ENCODE measurements around the gene DUSP8.
"Not testable (repeated sequence)": the region's sequence is repeated elsewhere in the genome, so short reads cannot be mapped to it uniquely, and the experiment has no call there.

The DUSP8 gene

DNA sequence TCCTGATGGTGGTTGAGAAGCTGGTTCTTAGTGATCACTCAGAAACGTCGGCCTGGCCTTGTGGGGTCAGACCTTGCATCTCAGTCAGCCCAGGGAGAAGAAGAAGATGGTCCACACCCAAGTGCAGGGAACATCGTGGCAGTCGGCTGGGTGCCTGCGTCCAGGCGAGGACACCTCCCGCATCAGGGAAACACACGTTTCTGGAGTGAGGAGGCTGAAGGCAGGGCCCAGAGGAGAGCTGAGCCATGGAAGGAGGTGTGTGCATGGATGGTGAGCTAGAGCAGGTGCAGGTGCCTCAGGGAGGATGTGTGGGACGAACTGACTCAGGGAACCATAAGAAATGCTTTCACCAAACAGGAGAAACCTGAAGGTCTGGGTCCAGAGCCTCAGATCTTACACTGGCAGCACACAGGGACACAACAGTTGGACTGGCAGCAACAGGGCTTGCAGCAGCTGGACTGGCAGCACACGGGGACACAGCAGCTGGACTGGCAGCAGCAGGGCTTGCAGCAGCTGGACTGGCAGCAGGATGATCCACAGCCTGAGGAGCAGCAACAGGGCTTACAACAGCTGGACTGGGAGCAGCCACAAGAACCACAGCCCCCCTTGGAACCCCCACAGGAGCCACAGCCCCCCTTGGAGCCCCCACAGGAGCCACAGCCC is 25.4 kb upstream of the DUSP8 start:
- Mint-ChIP-seq H3K27ac (no peak overlapping the region), H3K4me3 (no peak overlapping the region), H3K4me1 (peaks cover 5% of the 10 kb centered on the region), H3K27me3 (peaks cover 10% of the 10 kb centered on the region), H3K36me3 (no peaks in the 10 kb centered on the region), H3K9me3 (no peaks in the 10 kb centered on the region)

DNA sequence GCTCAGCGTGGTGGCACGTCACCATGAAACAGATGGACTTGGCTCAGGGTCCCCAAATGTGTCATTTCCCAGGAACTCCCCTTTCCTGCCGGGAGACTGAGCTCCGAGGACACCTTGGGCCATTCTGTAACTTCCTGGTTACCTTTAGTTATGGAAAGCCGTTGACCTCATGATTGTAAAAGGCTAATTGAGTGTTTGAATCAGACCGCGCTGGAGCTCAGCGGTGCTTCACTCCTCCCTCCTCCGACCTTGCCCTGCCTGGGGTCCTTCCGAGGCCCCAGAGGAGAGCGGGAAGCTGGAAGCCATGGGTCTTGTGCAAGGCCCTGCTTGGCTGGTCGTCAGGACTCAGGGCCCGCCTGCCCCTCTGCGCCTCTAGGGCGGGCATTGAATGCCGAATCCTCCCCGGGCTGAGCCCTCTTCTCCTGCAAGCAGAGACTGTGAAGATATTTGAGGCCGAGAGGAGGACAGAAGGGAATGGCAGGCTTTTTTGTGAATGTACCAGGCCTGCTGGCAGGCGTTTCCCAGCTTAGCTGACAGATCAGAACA is 24.6 kb upstream of the DUSP8 start:
- not testable (repeated sequence) for H3K27ac Mint-ChIP-seq, H3K4me1 Mint-ChIP-seq, H3K4me3 Mint-ChIP-seq, H3K36me3 Mint-ChIP-seq, H3K9me3 Mint-ChIP-seq
- peaks cover 10% of the 10 kb centered on the region for H3K27me3 Mint-ChIP-seq

GRCh38 chr11:1595994-1596575 is 24.0 kb upstream of the DUSP8 start:
- not testable (repeated sequence) for H3K9me3 Mint-ChIP-seq, H3K27ac Mint-ChIP-seq, H3K4me3 Mint-ChIP-seq, H3K4me1 Mint-ChIP-seq, H3K36me3 Mint-ChIP-seq
- H3K27me3 Mint-ChIP-seq: peaks cover 10% of the 10 kb centered on the region

DNA sequence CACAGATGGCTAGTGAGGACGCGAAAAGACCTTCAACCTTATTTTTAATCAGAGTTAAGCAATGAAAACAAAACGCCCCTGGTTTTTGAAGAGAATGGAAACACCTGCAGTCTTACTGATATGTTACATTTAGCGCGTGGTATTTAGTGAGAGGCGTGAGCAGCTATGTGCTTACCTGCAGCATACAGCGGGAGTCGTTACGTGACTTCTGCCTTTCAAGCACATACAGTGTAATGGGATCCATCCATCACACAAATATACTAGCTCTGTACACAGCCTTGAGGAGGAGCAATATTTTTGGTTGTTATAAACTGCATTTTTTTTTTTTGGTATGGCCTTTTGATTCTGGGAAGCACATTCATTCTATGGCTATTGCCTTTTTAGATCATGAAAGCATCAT is 20.6 kb upstream of the DUSP8 start:
- H3K4me1 Mint-ChIP-seq: peaks cover 24% of the 10 kb centered on the region
- H3K36me3 Mint-ChIP-seq: no peaks in the 10 kb centered on the region
- H3K27me3 Mint-ChIP-seq: peaks cover 10% of the 10 kb centered on the region
- no peak overlapping the region for H3K4me3 Mint-ChIP-seq
- no peak overlapping the region for H3K27ac Mint-ChIP-seq
- H3K9me3 Mint-ChIP-seq: no peaks in the 10 kb centered on the region

DNA sequence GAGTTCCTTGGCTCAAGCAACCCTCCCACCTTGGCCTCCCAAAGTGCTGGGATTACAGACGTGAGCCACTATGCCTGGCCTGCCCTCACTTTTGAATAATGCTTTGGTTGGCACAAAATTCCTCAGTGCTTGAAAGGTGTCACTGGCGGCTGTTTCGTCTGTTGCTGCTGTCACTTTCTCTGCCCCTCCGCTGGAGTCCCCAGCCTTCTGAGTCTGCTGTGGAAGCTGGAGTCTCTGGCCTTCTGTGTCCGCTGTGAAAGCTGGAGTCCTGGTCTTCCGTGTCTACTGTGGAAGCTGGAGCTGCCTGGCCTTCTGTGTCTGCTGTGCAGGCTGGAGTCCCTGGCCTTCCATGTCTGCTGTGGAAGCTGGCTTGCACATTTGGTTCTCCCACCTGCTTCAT is 17.9 kb upstream of the DUSP8 start:
- no peaks in the 10 kb centered on the region for H3K36me3 Mint-ChIP-seq
- peaks cover 19% of the 10 kb centered on the region for H3K4me1 Mint-ChIP-seq
- H3K4me3 Mint-ChIP-seq: no peak overlapping the region
- no peak overlapping the region for H3K27ac Mint-ChIP-seq
- H3K27me3 Mint-ChIP-seq: peaks cover 8% of the 10 kb centered on the region
- H3K9me3 Mint-ChIP-seq: no peaks in the 10 kb centered on the region

DNA sequence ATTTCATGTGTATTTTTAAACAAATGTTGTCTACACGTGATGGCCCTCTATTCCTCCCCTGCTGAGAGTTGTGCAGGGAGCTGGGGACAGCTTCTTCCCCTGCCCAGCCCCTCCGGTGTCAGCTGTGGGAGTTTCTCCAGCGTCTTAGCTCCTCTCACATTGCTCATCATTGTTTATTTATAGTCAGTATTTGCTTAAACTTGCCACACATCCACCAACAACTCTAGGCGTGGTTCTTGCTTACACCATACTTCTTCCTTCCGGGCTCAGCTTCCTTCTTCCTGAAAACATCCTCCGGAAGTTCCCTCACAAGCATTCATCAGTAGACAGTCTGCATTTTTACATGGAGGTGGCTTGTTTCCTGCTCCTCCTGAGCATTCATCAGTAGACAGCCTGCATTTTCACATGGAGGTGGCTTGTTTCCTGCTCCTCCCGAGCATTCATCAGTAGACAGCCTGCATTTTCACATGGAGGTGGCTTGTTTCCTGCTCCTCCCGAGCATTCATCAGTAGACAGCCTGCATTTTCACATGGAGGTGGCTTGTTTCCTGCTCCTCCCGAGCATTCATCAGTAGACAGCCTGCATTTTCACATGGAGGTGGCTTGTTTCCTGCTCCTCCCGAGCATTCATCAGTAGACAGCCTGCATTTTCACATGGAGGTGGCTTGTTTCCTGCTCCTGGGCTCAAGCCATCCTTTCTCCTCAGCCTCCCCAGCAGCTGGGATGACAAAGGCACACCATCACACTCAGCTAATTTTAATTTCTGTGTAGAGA is 17.3 kb upstream of the DUSP8 start:
- H3K36me3 Mint-ChIP-seq, H3K9me3 Mint-ChIP-seq, H3K27me3 Mint-ChIP-seq: not testable (repeated sequence)
- Mint-ChIP-seq H3K27ac (peak overlapping the region; percentile 90), H3K4me3 (peak overlapping the region; percentile 69), H3K4me1 (peaks cover 19% of the 10 kb centered on the region)

DNA sequence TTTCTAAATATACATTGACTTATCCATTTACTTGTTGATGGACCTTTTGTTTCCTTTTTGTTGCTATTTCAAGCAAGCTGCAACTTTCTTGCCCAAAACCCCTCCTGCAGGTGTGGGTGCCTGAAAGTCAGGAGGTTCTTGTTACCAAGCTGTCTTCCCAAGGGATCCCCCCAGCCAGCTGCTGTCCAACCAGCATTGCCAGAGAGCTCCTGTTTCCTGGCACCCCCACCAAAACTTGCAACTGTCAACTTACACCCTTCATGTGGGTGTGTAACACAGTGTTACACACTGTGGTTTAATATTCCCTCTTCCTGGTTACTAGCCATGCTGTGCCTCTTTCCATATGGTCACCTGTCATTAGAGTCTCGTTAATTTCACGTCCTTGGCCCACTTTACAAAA is 14.6 kb upstream of the DUSP8 start:
- Mint-ChIP-seq H3K4me1 (peaks cover 23% of the 10 kb centered on the region), H3K27me3 (peaks cover 1% of the 10 kb centered on the region), H3K4me3 (no peak overlapping the region), H3K27ac (no peak overlapping the region), H3K36me3 (no peaks in the 10 kb centered on the region), H3K9me3 (no peaks in the 10 kb centered on the region)

GRCh38 chr11:1584661-1585370 is 12.7 kb upstream of the DUSP8 start, which contains the start of gene KRTAP5-1:
KRTAP5-1 (minus strand) TSS chr11:1585283; CDS start chr11:1585249, 34 bp downstream.
- H3K4me1 Mint-ChIP-seq: peaks cover 18% of the 10 kb centered on the region
- not testable (repeated sequence) for H3K27ac Mint-ChIP-seq, H3K27me3 Mint-ChIP-seq

GRCh38 chr11:1582909-1583308 is 10.8 kb upstream of the DUSP8 start:
- H3K27me3 Mint-ChIP-seq, H3K27ac Mint-ChIP-seq, H3K36me3 Mint-ChIP-seq, H3K9me3 Mint-ChIP-seq, H3K4me3 Mint-ChIP-seq, H3K4me1 Mint-ChIP-seq: not testable (repeated sequence)

More at GRCh38 chr11:1584661-1585370, 12.7 kb upstream of the DUSP8 start, which contains the start of gene KRTAP5-1:
- not testable (repeated sequence) for H3K4me3 Mint-ChIP-seq, H3K36me3 Mint-ChIP-seq, H3K9me3 Mint-ChIP-seq

GRCh38 chr11:1581976-1582375 is 9.9 kb upstream of the DUSP8 start:
- H3K27me3 Mint-ChIP-seq: peaks cover 1% of the 10 kb centered on the region
- H3K4me1 Mint-ChIP-seq: peaks cover 5% of the 10 kb centered on the region

GRCh38 chr11:1576825-1577224 is 4.8 kb upstream of the DUSP8 start:
- Mint-ChIP-seq H3K36me3 (peaks cover 2% of the 10 kb centered on the region), H3K4me3 (no peak overlapping the region), H3K27ac (no peak overlapping the region), H3K9me3 (no peaks in the 10 kb centered on the region), H3K4me1 (peaks cover 6% of the 10 kb centered on the region), H3K27me3 (peaks cover 1% of the 10 kb centered on the region)

More at GRCh38 chr11:1581976-1582375, 9.9 kb upstream of the DUSP8 start:
- no peak overlapping the region for H3K4me3 Mint-ChIP-seq
- no peak overlapping the region for H3K27ac Mint-ChIP-seq
- peaks cover 2% of the 10 kb centered on the region for H3K36me3 Mint-ChIP-seq
- no peaks in the 10 kb centered on the region for H3K9me3 Mint-ChIP-seq

GRCh38 chr11:1575756-1576155 is 3.7 kb upstream of the DUSP8 start:
- Mint-ChIP-seq H3K4me3 (peak overlapping the region; percentile 19), H3K27ac (peak overlapping the region; percentile 30)
- H3K36me3 Mint-ChIP-seq, H3K4me1 Mint-ChIP-seq, H3K9me3 Mint-ChIP-seq, H3K27me3 Mint-ChIP-seq: not testable (repeated sequence)

- Mint-ChIP-seq H3K36me3 (peaks cover 2% of the 10 kb centered on the region), H3K27me3 (peaks cover 1% of the 10 kb centered on the region), H3K27ac (no peak overlapping the region), H3K4me3 (peak overlapping the region; percentile 58), H3K4me1 (peaks cover 12% of the 10 kb centered on the region), H3K9me3 (no peaks in the 10 kb centered on the region)
Observed at GRCh38 chr11:1574933-1575242, 2.8 kb upstream of the DUSP8 start.

GRCh38 chr11:1574238-1574932 is 2.3 kb upstream of the DUSP8 start:
- peaks cover 1% of the 10 kb centered on the region for H3K27me3 Mint-ChIP-seq
- H3K4me3 Mint-ChIP-seq: peak overlapping the region; percentile 74
- peaks cover 16% of the 10 kb centered on the region for H3K4me1 Mint-ChIP-seq
- no peak overlapping the region for H3K27ac Mint-ChIP-seq
- no peaks in the 10 kb centered on the region for H3K9me3 Mint-ChIP-seq
- peaks cover 2% of the 10 kb centered on the region for H3K36me3 Mint-ChIP-seq

- H3K27ac Mint-ChIP-seq: no peak overlapping the region
- H3K4me3 Mint-ChIP-seq: peak overlapping the region; percentile 74
- peaks cover 2% of the 10 kb centered on the region for H3K36me3 Mint-ChIP-seq
- no peaks in the 10 kb centered on the region for H3K9me3 Mint-ChIP-seq
- peaks cover 18% of the 10 kb centered on the region for H3K4me1 Mint-ChIP-seq
- H3K27me3 Mint-ChIP-seq: peaks cover 1% of the 10 kb centered on the region
Observed at GRCh38 chr11:1573903-1574237, 1.8 kb upstream of the DUSP8 start.
